Testis (tissue), 3 donors: Measurements from ENCODE around the gene MACF1. TPM values are rescaled to one million over a fixed set of nuclear protein-coding genes. Genes with fewer than 3 reads are reported as not detected.
A peak's percentile ranks its signal among the peaks of the same experiment; 100 is the strongest.

ENCODE experiments used
- DNase-seq: peaks from one replicate; pipeline ENCODE4 v3.0.0-alpha.2; 2019
- H3K27ac ChIP-seq, 2 donors: fragments of 200-600 bp; sonication (generic); one replicate each; pipeline ENCODE4 v1.5.1; 2019
- H3K27me3 ChIP-seq: fragments of 200-600 bp; sonication (generic); one replicate; pipeline ENCODE4 v1.5.1; 2019
- H3K36me3 ChIP-seq: fragments of 200-600 bp; sonication (generic); one replicate; pipeline ENCODE4 v1.5.1; 2017; ENCODE audit warnings: low read depth; ENCODE audit errors: missing control alignments
- H3K4me1 ChIP-seq: fragments of 200-600 bp; sonication (generic); one replicate; pipeline ENCODE4 v1.5.1; 2019
- H3K4me3 ChIP-seq, 2 donors: fragments of 200-600 bp; sonication (generic); one replicate each; pipeline ENCODE4 v1.5.1; 2017 to 2019
- H3K9me3 ChIP-seq: fragments of 200-600 bp; sonication (generic); one replicate; pipeline ENCODE4 v1.5.1; 2017
- CTCF ChIP-seq, 3 experiments: fragments of 450-650 bp in 2 of 3; fragments of 200-600 bp in 1 of 3; sonication (generic) in 1 of 3; IDR thresholded peaks; one replicate each; pipeline ENCODE4 v1.5.1; 2016 to 2019; ENCODE audit warnings: antibody characterized with exemption in 3 of 3, mild to moderate bottlenecking in 2 of 3, moderate library complexity in 1 of 3
- POLR2A ChIP-seq: fragments of 450-650 bp; IDR thresholded peaks from one replicate; pipeline ENCODE4 v1.6.1; 2017; ENCODE audit warnings: antibody characterized with exemption, mild to moderate bottlenecking, moderate library complexity
- WGBS, 2 donors: methylation state at CpG; one replicate each; pipeline ENCODE4 v1.1.5; 2018; 5-methylcytosine and 5-hydroxymethylcytosine counted together
- intact Hi-C: fragments of 100-400 bp; cut with DNase I; formaldehyde crosslinking; loops from one replicate; pipeline ENCODE4 v1.15.1; 2023; ENCODE audit warnings: low total_unique reads
- polyA plus RNA-seq: library from polyadenylated mRNA; stranded (reverse); fragments of 350-450 nt; fragmentation: Illumina TruSeq; extraction: RNeasy Lipid Tissue Mini Kit (QIAGEN cat#74804); gene quantifications from one replicate; pipeline ENCODE4 v1.2.3, GENCODE V29; 2014; ENCODE audit warnings: low read depth, low replicate concordance; ENCODE audit not compliant: insufficient read depth
- total RNA-seq, 2 donors: library from RNA; depleted of rRNA; stranded (reverse); fragments of >200 nt; gene quantifications; one replicate each; pipeline ENCODE4 v1.2.3, GENCODE V29; 2016

The MACF1 gene
- total and polyA plus RNA-seq, 3 donors from 2014 or later, result 136 to 494 (median 422) TPM

DNA sequence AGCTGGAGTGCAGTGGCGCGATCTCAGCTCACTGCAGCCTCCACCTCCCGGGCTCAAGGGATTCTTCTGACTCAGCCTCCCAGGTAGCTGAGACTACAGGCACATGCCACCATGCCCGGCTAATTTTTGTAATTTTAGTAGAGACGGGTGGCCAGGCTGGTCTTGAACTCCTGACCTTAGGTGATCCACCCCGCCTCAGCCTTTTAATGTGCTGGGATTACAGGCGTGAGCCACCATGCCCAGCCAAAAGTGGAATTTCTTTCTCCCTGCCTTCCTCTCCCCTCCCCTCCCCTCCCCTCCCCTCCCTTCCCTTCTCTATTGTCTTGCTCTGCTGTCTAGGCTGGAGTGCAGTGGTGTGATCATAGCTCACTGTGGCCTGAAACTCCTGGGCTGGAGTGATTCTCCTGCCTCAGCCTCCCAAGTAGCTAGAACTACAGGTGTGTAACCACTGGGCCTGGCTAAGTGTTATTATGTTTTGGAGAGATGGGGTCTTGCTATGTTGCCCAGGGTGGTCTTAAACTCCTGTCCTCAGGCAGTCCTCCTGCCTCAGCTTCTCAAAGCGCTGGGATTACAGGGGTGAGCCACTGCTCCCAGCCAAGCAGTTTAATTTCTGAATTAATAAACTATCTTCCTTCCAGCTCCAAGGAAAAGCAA, 10.0 kb upstream of the MACF1 start:
- Histone ChIP-seq H3K9me3 (no peaks in the 10 kb centered on the region), H3K36me3 (no peaks in the 10 kb centered on the region), H3K4me3 (no peak overlapping the region), H3K27me3 (no peaks in the 10 kb centered on the region), H3K4me1 (peaks cover 22% of the 10 kb centered on the region), H3K27ac (peak overlapping the region in 1 of 2 donors; percentile 14)
- 78 to 79% methylated on average over 8 of the region's 8 CpGs for WGBS, 2 donors
- no peak for TF ChIP-seq POLR2A
- no peak for TF ChIP-seq CTCF (IDR thresholded peaks at IDR 0.05)
- DNase-seq, result no peak
- intact Hi-C loops, result loop anchor here (5.0 kb wide), 1 partner anchor 87 kb away; no protein-coding TSS in a partner anchor

DNA sequence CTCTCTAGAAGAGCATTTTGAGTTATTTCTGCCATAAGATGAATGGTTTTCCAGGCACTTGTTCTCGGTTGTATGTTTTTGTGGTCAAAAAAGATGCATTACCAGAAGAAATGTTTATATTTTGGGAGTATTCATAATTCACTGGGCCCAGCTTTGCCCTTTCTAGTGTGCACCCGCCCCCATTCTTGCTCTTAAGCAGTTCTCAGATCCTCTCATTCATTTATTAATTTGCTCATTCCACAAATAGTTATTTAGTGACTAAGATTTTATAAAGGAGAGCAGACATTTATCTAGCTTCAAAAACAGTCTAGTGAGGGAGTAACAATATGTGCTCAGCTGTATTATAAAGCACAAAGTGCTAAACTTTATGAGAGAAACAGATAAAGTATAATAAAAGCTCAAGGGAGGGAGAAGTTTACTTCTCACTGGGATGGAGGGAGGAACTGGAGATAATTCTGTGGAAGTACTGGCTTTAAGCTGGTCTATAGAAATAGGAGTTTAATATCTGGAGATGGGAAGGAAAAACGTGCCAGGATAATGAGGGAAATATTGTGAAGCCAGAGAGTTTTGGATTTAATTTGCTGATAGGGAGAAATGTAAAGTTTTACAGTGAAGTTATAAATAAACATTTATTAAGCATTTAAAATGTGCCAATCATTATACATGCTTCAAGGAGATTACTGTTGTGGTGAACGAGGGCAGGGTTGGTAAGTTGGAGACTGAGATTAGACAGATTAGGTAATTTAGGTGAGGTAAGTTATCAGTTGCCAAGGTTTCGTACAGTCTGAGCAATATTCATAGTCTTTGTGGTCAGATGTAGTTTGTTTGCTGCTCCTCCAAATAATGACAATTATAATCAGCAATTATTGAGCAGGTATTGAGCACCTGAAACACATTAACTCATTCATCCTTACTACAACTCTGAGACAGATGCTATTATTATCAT, 9.1 kb upstream of the MACF1 start:
- no peak for DNase-seq
- peaks cover 22% of the 10 kb centered on the region for H3K4me1 ChIP-seq
- intact Hi-C loops, result no loop called here
- 52% methylated on average over 5 of the region's 5 CpGs for WGBS, 2 donors
- no peaks in the 10 kb centered on the region for H3K9me3 ChIP-seq
- H3K36me3 ChIP-seq, result no peaks in the 10 kb centered on the region
- H3K4me3 ChIP-seq, result no peak overlapping the region
- no peaks in the 10 kb centered on the region for H3K27me3 ChIP-seq
- TF ChIP-seq CTCF (IDR thresholded peaks at IDR 0.05) (no peak), POLR2A (no peak)
- H3K27ac ChIP-seq, result peak overlapping the region in 1 of 2 donors; percentile 14

GRCh38 chr1:39196244-39197215, 8.0 kb upstream of the MACF1 start:
- no peak for DNase-seq
- no peaks in the 10 kb centered on the region for H3K27me3 ChIP-seq
- peak overlapping the region in 1 of 2 donors; percentile 27 for H3K27ac ChIP-seq
- WGBS, 2 donors, result 82 to 83% methylated on average over 6 of the region's 6 CpGs
- no peak for TF ChIP-seq CTCF (IDR thresholded peaks at IDR 0.05)
- no peak for TF ChIP-seq POLR2A
- H3K9me3 ChIP-seq, result no peaks in the 10 kb centered on the region
- intact Hi-C loops, result no loop called here
- H3K36me3 ChIP-seq, result no peaks in the 10 kb centered on the region
- H3K4me1 ChIP-seq, result peaks cover 22% of the 10 kb centered on the region
- H3K4me3 ChIP-seq, result no peak overlapping the region

DNA sequence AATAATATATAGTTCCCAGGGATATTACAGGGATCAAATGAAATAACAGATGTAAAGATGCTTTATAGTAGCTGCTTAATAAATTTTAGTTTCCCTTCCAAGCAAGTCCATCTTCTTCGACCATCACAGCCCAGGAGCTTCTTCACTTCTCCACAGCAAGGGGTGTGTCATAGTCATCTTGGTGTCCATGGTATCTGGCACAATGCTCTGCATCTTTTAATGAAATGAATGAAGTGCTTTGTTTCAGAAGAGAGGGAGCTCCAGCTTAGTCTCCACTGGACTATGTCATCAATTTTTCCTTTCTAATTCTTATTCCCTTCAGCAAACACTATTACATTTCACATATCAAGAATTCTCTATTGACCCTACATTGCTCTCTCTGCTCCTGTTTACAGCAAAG, 4.9 kb upstream of the MACF1 start:
- no peak overlapping the region for H3K27ac ChIP-seq
- H3K9me3 ChIP-seq, result no peaks in the 10 kb centered on the region
- H3K4me1 ChIP-seq, result peaks cover 21% of the 10 kb centered on the region
- H3K36me3 ChIP-seq, result no peaks in the 10 kb centered on the region
- DNase-seq, result no peak
- no peak for TF ChIP-seq POLR2A
- TF ChIP-seq CTCF (IDR thresholded peaks at IDR 0.05), result no peak
- H3K4me3 ChIP-seq, result no peak overlapping the region
- intact Hi-C loops, result no loop called here
- WGBS, 2 donors, result 82 to 96% methylated on average over 1 of the region's 1 CpG
- no peaks in the 10 kb centered on the region for H3K27me3 ChIP-seq
